ENCODE results near the gene GNG2.

The GNG2 gene

DNA sequence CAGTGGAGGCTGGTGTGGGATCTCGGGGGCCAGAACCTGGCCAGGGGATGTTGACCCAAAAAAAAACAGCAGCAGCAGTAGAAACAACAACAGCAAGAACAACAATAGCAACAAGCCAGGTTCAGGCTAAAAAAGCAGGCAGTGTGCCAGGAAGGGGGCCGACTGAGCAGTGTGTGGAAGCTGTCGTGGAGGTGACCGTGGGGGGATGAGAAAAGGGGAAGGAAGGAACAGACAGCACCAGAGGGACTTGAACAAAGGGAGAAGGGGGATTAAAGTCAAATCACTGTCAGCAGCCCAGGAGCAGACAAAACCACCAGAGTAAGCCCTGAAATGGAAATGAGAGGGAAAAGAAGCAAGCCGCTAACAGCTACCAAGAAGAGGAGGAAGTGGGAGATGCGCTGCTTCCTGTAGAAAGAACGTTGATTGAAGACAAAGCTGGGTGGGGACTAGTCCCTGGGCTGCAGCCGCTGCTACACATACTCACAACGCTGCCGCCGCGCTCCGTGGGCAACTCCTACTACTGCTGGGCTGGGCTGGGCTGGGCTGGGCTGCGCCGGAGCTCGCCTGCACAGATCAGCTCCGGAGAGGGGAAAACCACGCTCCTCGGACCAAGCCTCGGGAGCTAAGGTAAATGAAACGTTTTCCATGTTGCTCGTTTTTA is at the start of gene GNG2:
Gene GNG2, plus strand, starts transcription at position 449 of the 661 bp plus-strand sequence. CDS start 90,067 bp downstream, outside the sequence.
- TF ChIP-seq CTCF (IDR thresholded peaks at IDR 0.05; ENCODE audit: low read depth, low read length) = no peak
- peak within 1 kb of the TSS; percentile 45 for H3K4me3 ChIP-seq (ENCODE audit: low read depth, low read length)
- no peak within 1 kb of the TSS for H3K27ac ChIP-seq
- H3K9me3 ChIP-seq (ENCODE audit: severe bottlenecking) = no peaks in the 10 kb centered on the region
- peak; percentile 60 for DNase-seq
- no peaks in the 10 kb centered on the region for H3K27me3 ChIP-seq (ENCODE audit: insufficient read depth, low read depth, severe bottlenecking)
- no peaks in the 10 kb centered on the region for H3K36me3 ChIP-seq

GRCh38 chr14:51811706-51812105 is 48.7 kb upstream of the GNG2 start:
- H3K36me3 ChIP-seq = no peaks in the 10 kb centered on the region
- DNase-seq = no peak

GRCh38 chr14:51816031-51816430 is 44.4 kb upstream of the GNG2 start:
- Histone ChIP-seq H3K27me3 (ENCODE audit: insufficient read depth, low read depth, severe bottlenecking) (no peaks in the 10 kb centered on the region), H3K4me3 (ENCODE audit: low read depth, low read length) (no peak overlapping the region), H3K36me3 (no peaks in the 10 kb centered on the region), H3K9me3 (ENCODE audit: severe bottlenecking) (no peaks in the 10 kb centered on the region), H3K27ac (no peak overlapping the region)
- no peak for DNase-seq
- no peak for TF ChIP-seq CTCF (IDR thresholded peaks at IDR 0.05; ENCODE audit: low read depth, low read length)

More at GRCh38 chr14:51811706-51812105, 48.7 kb upstream of the GNG2 start:
- Histone ChIP-seq H3K27me3 (ENCODE audit: insufficient read depth, low read depth, severe bottlenecking) (no peaks in the 10 kb centered on the region), H3K27ac (no peak overlapping the region), H3K4me3 (ENCODE audit: low read depth, low read length) (no peak overlapping the region), H3K9me3 (ENCODE audit: severe bottlenecking) (peaks cover 3% of the 10 kb centered on the region)
- no peak for TF ChIP-seq CTCF (IDR thresholded peaks at IDR 0.05; ENCODE audit: low read depth, low read length)

- H3K36me3 ChIP-seq = no peaks in the 10 kb centered on the region
- DNase-seq = no peak
- TF ChIP-seq CTCF (IDR thresholded peaks at IDR 0.05; ENCODE audit: low read depth, low read length) = no peak
- no peak overlapping the region for H3K27ac ChIP-seq
- no peaks in the 10 kb centered on the region for H3K27me3 ChIP-seq (ENCODE audit: insufficient read depth, low read depth, severe bottlenecking)
- H3K9me3 ChIP-seq (ENCODE audit: severe bottlenecking) = no peaks in the 10 kb centered on the region
- H3K4me3 ChIP-seq (ENCODE audit: low read depth, low read length) = no peak overlapping the region
Observed at GRCh38 chr14:51817326-51817725, 43.1 kb upstream of the GNG2 start.

GRCh38 chr14:51818748-51819380 is 41.5 kb upstream of the GNG2 start:
- Histone ChIP-seq H3K27ac (no peak overlapping the region), H3K36me3 (no peaks in the 10 kb centered on the region), H3K4me3 (ENCODE audit: low read depth, low read length) (no peak overlapping the region), H3K9me3 (ENCODE audit: severe bottlenecking) (no peaks in the 10 kb centered on the region), H3K27me3 (ENCODE audit: insufficient read depth, low read depth, severe bottlenecking) (no peaks in the 10 kb centered on the region)
- no peak for TF ChIP-seq CTCF (IDR thresholded peaks at IDR 0.05; ENCODE audit: low read depth, low read length)
- DNase-seq = no peak

Data from WERI-Rb-1 (cell line).